H1 (cell line): ENCODE data around the gene SGMS2. TPM values are rescaled to one million over a fixed set of nuclear protein-coding genes. Genes with fewer than 3 reads are reported as not detected.
A peak's percentile ranks its signal among the peaks of the same experiment; 100 is the strongest.

Experiments
- BACH1 ChIP-seq: IDR thresholded peaks from 2 replicates; pipeline ENCODE4 v1.6.1; 2012; ENCODE audit warnings: low read length, improper control_type of control experiment
- RBBP5 ChIP-seq: IDR thresholded peaks from 2 replicates; pipeline ENCODE4 v1.7.1; 2012; ENCODE audit warnings: low read depth, mild to moderate bottlenecking, inconsistent platforms, low read length, moderate library complexity, borderline replicate concordance
- polyA plus RNA-seq, 7 experiments: library from polyadenylated mRNA; depleted of rRNA in 3 of 7; stranded (reverse) in 5 of 7; unstranded in 2 of 7; fragments of >200 nt in 5 of 7; fragments of 200-250 nt in 2 of 7; gene quantifications; 1 replicate in 5 of 7; 2 replicates in 1 of 7; 4 replicates in 1 of 7; pipeline versions ENCODE4 v1.2.1 to v1.2.3, GENCODE V29; 2011 to 2013; ENCODE audit warnings: missing spikeins in 2 of 7, mixed read lengths in 2 of 7
- total RNA-seq: library from RNA; stranded (reverse); fragmentation: NEBNext Ultra II Directional; extraction: Animal tissue kit (Norgen Biotek cat#: 25700); gene quantifications from 2 replicates; pipeline ENCODE4 v1.2.1, GENCODE V29; 2021

Gene SGMS2
- total and polyA plus RNA-seq, 2 of the 8 experiments (the other 6 are each of a cell fraction or from before 2014, with no cell fraction given) = 0.04 to 1.3 TPM

- peak; percentile 9; the same call in 1 of the 2 replicates for TF ChIP-seq BACH1
- 0 out of 2 replicates have a peak, but pooled peaks have one; percentile 79 for TF ChIP-seq RBBP5
Observed at GRCh38 chr4:107931775-107932321, 107.1 kb downstream of the SGMS2 start (continued).
